NT2/D1 (cell line): Measurements from ENCODE around the gene TXNL4B.

Experiments used
- YY1 ChIP-seq: IDR thresholded peaks from 2 replicates; pipeline ENCODE4 v1.6.1; 2011; ENCODE audit not compliant: insufficient read length, insufficient read depth
- ZNF274 ChIP-seq: IDR thresholded peaks from 2 replicates; pipeline ENCODE4 v1.6.1; 2011; ENCODE audit warnings: mild to moderate bottlenecking, low read depth, low read length

- TF ChIP-seq YY1 (no peak), ZNF274 (no peak)
These were observed 48.5 kb downstream of the TXNL4B start for GRCh38 chr16:72044825-72045359.
